ENCODE measurements around the gene AP2B1.

AP2B1 gene

DNA sequence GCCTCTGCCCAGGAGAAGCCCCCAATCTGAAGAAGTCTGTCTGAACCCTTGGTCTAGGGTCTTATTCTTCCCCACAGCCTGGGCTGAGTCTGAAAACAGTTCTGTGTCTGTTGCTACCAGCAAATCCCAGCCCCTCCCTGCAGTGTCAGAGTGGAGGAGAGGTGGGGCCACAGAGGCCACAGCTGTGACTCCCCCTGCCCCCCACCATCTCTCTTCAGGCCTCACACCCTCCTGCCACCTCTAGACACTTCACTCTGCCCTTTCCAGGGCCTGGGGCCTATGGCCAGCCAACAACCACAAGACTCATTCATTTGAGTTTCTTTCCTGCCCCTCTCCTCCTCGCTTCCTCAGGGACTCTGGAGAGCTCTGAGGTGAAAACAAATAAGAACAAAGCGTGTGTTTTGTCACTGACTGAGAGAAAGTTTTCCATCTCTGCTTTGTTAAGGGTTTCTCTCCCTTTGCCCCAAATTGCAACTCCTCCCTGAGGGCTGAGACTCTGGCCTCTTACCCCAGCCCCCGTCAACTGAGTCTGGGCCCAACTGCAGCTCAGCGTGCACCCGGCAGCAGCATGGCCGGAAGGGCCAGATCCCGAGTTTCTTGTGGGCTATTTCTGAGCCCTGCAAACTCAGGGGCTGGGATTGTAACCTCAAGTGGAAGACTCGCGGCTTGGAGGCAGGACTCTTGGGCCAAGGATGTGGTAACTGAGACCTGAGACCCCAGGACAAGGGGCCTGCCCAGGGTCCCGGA is 186.7 kb downstream of the AP2B1 start:
- H3K4me3 ChIP-seq (ENCODE audit: low read depth, low read length) = no peak overlapping the region
- no peaks in the 10 kb centered on the region for H3K36me3 ChIP-seq (ENCODE audit: control insufficient read depth, insufficient read depth, low read length)

GRCh38 chr17:35774499-35774898 is 187.4 kb downstream of the AP2B1 start:
- H3K4me3 ChIP-seq (ENCODE audit: low read depth, low read length) = no peak overlapping the region
- TF ChIP-seq, protein P1, sequence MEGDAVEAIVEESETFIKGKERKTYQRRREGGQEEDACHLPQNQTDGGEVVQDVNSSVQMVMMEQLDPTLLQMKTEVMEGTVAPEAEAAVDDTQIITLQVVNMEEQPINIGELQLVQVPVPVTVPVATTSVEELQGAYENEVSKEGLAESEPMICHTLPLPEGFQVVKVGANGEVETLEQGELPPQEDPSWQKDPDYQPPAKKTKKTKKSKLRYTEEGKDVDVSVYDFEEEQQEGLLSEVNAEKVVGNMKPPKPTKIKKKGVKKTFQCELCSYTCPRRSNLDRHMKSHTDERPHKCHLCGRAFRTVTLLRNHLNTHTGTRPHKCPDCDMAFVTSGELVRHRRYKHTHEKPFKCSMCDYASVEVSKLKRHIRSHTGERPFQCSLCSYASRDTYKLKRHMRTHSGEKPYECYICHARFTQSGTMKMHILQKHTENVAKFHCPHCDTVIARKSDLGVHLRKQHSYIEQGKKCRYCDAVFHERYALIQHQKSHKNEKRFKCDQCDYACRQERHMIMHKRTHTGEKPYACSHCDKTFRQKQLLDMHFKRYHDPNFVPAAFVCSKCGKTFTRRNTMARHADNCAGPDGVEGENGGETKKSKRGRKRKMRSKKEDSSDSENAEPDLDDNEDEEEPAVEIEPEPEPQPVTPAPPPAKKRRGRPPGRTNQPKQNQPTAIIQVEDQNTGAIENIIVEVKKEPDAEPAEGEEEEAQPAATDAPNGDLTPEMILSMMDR (IDR thresholded peaks at IDR 0.05) = no peak
- no peak overlapping the region for H3K9ac ChIP-seq
- H3K4me2 ChIP-seq (ENCODE audit: low read length) = no peak overlapping the region
- no peaks in the 10 kb centered on the region for H3K36me3 ChIP-seq (ENCODE audit: control insufficient read depth, insufficient read depth, low read length)
- peak overlapping the region; percentile 44 for H2AFZ ChIP-seq
- H3K27ac ChIP-seq = no peak overlapping the region
- H3K9me3 ChIP-seq (ENCODE audit: control insufficient read depth, low read length) = no peaks in the 10 kb centered on the region
- H3K27me3 ChIP-seq (ENCODE audit: control insufficient read depth, insufficient read depth, low read length) = no peaks in the 10 kb centered on the region
- no peaks in the 10 kb centered on the region for H3K79me2 ChIP-seq
- no peaks in the 10 kb centered on the region for H3K4me1 ChIP-seq

More for the DNA sequence above, 186.7 kb downstream of the AP2B1 start:
- Histone ChIP-seq H3K9me3 (ENCODE audit: control insufficient read depth, low read length) (no peaks in the 10 kb centered on the region), H3K4me2 (ENCODE audit: low read length) (no peak overlapping the region), H3K27me3 (ENCODE audit: control insufficient read depth, insufficient read depth, low read length) (no peaks in the 10 kb centered on the region), H3K79me2 (no peaks in the 10 kb centered on the region), H3K27ac (no peak overlapping the region), H3K9ac (no peak overlapping the region), H3K4me1 (no peaks in the 10 kb centered on the region), H2AFZ (peak overlapping the region; percentile 44)
- TF ChIP-seq, protein P1 (IDR thresholded peaks at IDR 0.05) = no peak

GRCh38 chr17:35775039-35775438 is 187.9 kb downstream of the AP2B1 start:
- Histone ChIP-seq H3K79me2 (no peaks in the 10 kb centered on the region), H2AFZ (no peak overlapping the region), H3K4me3 (ENCODE audit: low read depth, low read length) (no peak overlapping the region), H3K27me3 (ENCODE audit: control insufficient read depth, insufficient read depth, low read length) (no peaks in the 10 kb centered on the region), H3K27ac (no peak overlapping the region), H3K4me2 (ENCODE audit: low read length) (no peak overlapping the region), H3K4me1 (no peaks in the 10 kb centered on the region), H3K9me3 (ENCODE audit: control insufficient read depth, low read length) (no peaks in the 10 kb centered on the region), H3K9ac (no peak overlapping the region), H3K36me3 (ENCODE audit: control insufficient read depth, insufficient read depth, low read length) (no peaks in the 10 kb centered on the region)
- TF ChIP-seq, protein P1 (IDR thresholded peaks at IDR 0.05) = no peak

GRCh38 chr17:35775583-35775982 is 188.5 kb downstream of the AP2B1 start:
- Histone ChIP-seq H3K27ac (no peak overlapping the region), H3K79me2 (no peaks in the 10 kb centered on the region), H3K9me3 (ENCODE audit: control insufficient read depth, low read length) (no peaks in the 10 kb centered on the region), H2AFZ (no peak overlapping the region), H3K4me1 (no peaks in the 10 kb centered on the region), H3K27me3 (ENCODE audit: control insufficient read depth, insufficient read depth, low read length) (no peaks in the 10 kb centered on the region), H3K36me3 (ENCODE audit: control insufficient read depth, insufficient read depth, low read length) (no peaks in the 10 kb centered on the region), H3K9ac (no peak overlapping the region), H3K4me2 (ENCODE audit: low read length) (no peak overlapping the region), H3K4me3 (ENCODE audit: low read depth, low read length) (no peak overlapping the region)
- TF ChIP-seq, protein P1 (IDR thresholded peaks at IDR 0.05) = no peak

All from parathyroid adenoma (tissue), 2 donors.